Muscle layer of colon (tissue), 2 donors: ENCODE data around the gene CLCN2.

Experiments
- H3K27ac ChIP-seq: one replicate; pipeline ENCODE4 v1.7.0; 2013; ENCODE audit warnings: low read depth, mild to moderate bottlenecking, low read length, moderate library complexity
- H3K27me3 ChIP-seq, 2 donors: one replicate each; pipeline ENCODE4 v1.7.0; 2013; ENCODE audit warnings: low read length in 2 of 2, mild to moderate bottlenecking in 2 of 2; ENCODE audit not compliant: insufficient read depth in 2 of 2, control insufficient read depth in 1 of 2
- H3K36me3 ChIP-seq: one replicate; pipeline ENCODE4 v1.7.0; 2013; ENCODE audit warnings: mild to moderate bottlenecking, low read length; ENCODE audit not compliant: insufficient read depth
- H3K4me1 ChIP-seq: one replicate; pipeline ENCODE4 v1.7.0; 2013; ENCODE audit warnings: mild to moderate bottlenecking, low read length; ENCODE audit not compliant: insufficient read depth
- H3K4me3 ChIP-seq, 2 donors: one replicate each; pipeline ENCODE4 v1.7.0; 2013; ENCODE audit warnings: low read length in 2 of 2, low read depth in 1 of 2, mild to moderate bottlenecking in 1 of 2, moderate library complexity in 1 of 2
- H3K9ac ChIP-seq: one replicate; pipeline ENCODE4 v1.7.0; 2013; ENCODE audit warnings: low read length
- H3K9me3 ChIP-seq: one replicate; pipeline ENCODE4 v1.7.0; 2013; ENCODE audit warnings: mild to moderate bottlenecking, low read length
- donor health status: abdominal sarcoma.
- donor health status: Adenocarcinoma of cecum.

The CLCN2 gene

GRCh38 chr3:184296616-184297015 is 64.8 kb downstream of the CLCN2 start:
- Histone ChIP-seq H3K4me3 (no peak overlapping the region), H3K27ac (no peak overlapping the region), H3K4me1 (peaks cover 12% of the 10 kb centered on the region), H3K27me3 (no peaks in the 10 kb centered on the region), H3K9me3 (no peaks in the 10 kb centered on the region), H3K36me3 (peaks cover 13% of the 10 kb centered on the region), H3K9ac (no peak overlapping the region)
